PC-3 (cell line): ENCODE data around the gene CFAP53. TPM values are rescaled to one million over a fixed set of nuclear protein-coding genes. Genes with fewer than 3 reads are reported as not detected.

Experiments
- ATAC-seq: fragments of 200-7000 bp; cut with Tn5 transposase; 2 replicates; pipeline ENCODE4 v1.9.1; 2020; ENCODE audit warnings: mild to moderate bottlenecking, moderate library complexity
- BruUV-seq: library from RNA; stranded (reverse); fragments of 400-500 nt; replicated peaks from 2 replicates; lab custom pipeline; 2021; lab: Mats Ljungman, UMichigan
- CTCF ChIA-PET: fragments of 300-600 bp; sonication (Branson Sonifier 250); formaldehyde crosslinking; loops from one replicate; lab custom pipeline; 2022; ENCODE audit warnings: antibody characterized with exemption; lab: Charles Lee
- POLR2A ChIA-PET: fragments of 300-600 bp; sonication (Branson Sonifier 250); formaldehyde crosslinking; loops from one replicate; lab custom pipeline; 2022; ENCODE audit warnings: antibody characterized with exemption; ENCODE audit not compliant: unreplicated experiment; lab: Charles Lee
- DNase-seq: peaks from one replicate; pipeline ENCODE4 v3.0.0-alpha.2; 2015
- H2AFZ ChIP-seq: fragments of 300-600 bp; sonication (generic); 2 replicates; pipeline ENCODE4 v1.6.0; 2016; ENCODE audit warnings: antibody characterized with exemption, low read length
- H3F3A ChIP-seq: fragments of 300-600 bp; sonication (generic); one replicate; pipeline ENCODE4 v1.6.0; 2017; ENCODE audit warnings: antibody characterized with exemption, low read length, control low read depth, mild to moderate bottlenecking; ENCODE audit not compliant: unreplicated experiment
- H3K27ac ChIP-seq: fragments of 300-600 bp; sonication (generic); 2 replicates; pipeline ENCODE4 v1.5.1; 2016; ENCODE audit warnings: mild to moderate bottlenecking, low read length
- H3K27me3 ChIP-seq: fragments of 300-600 bp; sonication (generic); 2 replicates; pipeline ENCODE4 v1.6.1; 2016; ENCODE audit warnings: low read length, mixed read lengths
- H3K36me3 ChIP-seq: fragments of 300-600 bp; sonication (generic); 2 replicates; pipeline ENCODE4 v1.6.1; 2016; ENCODE audit warnings: low read depth, mixed run types, low read length, mixed read lengths
- H3K4me1 ChIP-seq: fragments of 300-600 bp; sonication (generic); 2 replicates; pipeline ENCODE4 v1.5.1; 2016; ENCODE audit warnings: low read length; ENCODE audit not compliant: insufficient read depth
- H3K4me2 ChIP-seq: fragments of 300-600 bp; sonication (generic); 2 replicates; pipeline ENCODE4 v1.6.0; 2016; ENCODE audit warnings: low read length
- H3K4me3 ChIP-seq: fragments of 300-600 bp; sonication (generic); 2 replicates; pipeline ENCODE4 v1.5.1; 2016; ENCODE audit warnings: mild to moderate bottlenecking, low read length, mixed read lengths
- H3K79me2 ChIP-seq: fragments of 300-600 bp; sonication (generic); 2 replicates; pipeline ENCODE4 v1.6.1; 2017; ENCODE audit warnings: low read length, mixed read lengths
- H3K9ac ChIP-seq: fragments of 300-600 bp; sonication (generic); 2 replicates; pipeline ENCODE4 v1.6.0; 2016; ENCODE audit warnings: mild to moderate bottlenecking, low read length
- H3K9me2 ChIP-seq: fragments of 300-600 bp; sonication (generic); replicated peaks from 2 replicates; pipeline ENCODE4 v1.6.1; 2016; ENCODE audit warnings: mixed run types, low read length, mixed read lengths
- H3K9me3 ChIP-seq: fragments of 300-600 bp; sonication (generic); 2 replicates; pipeline ENCODE4 v1.6.1; 2016; ENCODE audit warnings: low read length, mixed read lengths
- H4K20me1 ChIP-seq: fragments of 300-600 bp; sonication (generic); 2 replicates; pipeline ENCODE4 v1.6.1; 2016; ENCODE audit warnings: low read length, mixed read lengths
- CTCF ChIP-seq: fragments of 300-600 bp; sonication (generic); conservative IDR thresholded peaks from 2 replicates; pipeline ENCODE4 v1.5.1; 2017; ENCODE audit warnings: antibody characterized with exemption, low read depth, mild to moderate bottlenecking, low read length
- EZH2 ChIP-seq: fragments of 300-600 bp; sonication (generic); IDR thresholded peaks from one replicate; pipeline ENCODE4 v1.6.1; 2017; ENCODE audit warnings: antibody characterized with exemption, mild to moderate bottlenecking, low read length; ENCODE audit not compliant: unreplicated experiment
- EZH2phosphoT487 ChIP-seq: fragments of 300-600 bp; sonication (generic); IDR thresholded peaks from 2 replicates; pipeline ENCODE4 v1.6.1; 2018; ENCODE audit warnings: mild to moderate bottlenecking, antibody characterized with exemption, low read length, borderline replicate concordance
- intact Hi-C: fragments of 100-400 bp; cut with micrococcal nuclease; formaldehyde crosslinking; loops from 2 replicates; pipeline ENCODE4 v1.9.0; 2023
- total RNA-seq: library from RNA; depleted of rRNA; stranded (reverse); fragments of >200 nt; gene quantifications from 2 replicates; pipeline ENCODE4 v1.2.3, GENCODE V29; 2014

Gene CFAP53
- total RNA-seq, 1 experiment from 2014 or later, result not detected

- Histone ChIP-seq H3K4me2 (no peak overlapping the region), H3K36me3 (no peaks in the 10 kb centered on the region), H3K4me1 (peaks cover 26% of the 10 kb centered on the region; the same call in 1 of the 2 replicates), H3F3A (no peaks in the 10 kb centered on the region), H2AFZ (no peak overlapping the region), H3K27ac (no peak overlapping the region), H3K27me3 (no peaks in the 10 kb centered on the region), H3K9me3 (no peaks in the 10 kb centered on the region), H3K9ac (no peak overlapping the region), H3K79me2 (peaks cover 32% of the 10 kb centered on the region; the same call in 1 of the 2 replicates), H3K9me2 (no peaks in the 10 kb centered on the region), H4K20me1 (no peaks in the 10 kb centered on the region), H3K4me3 (no peak overlapping the region)
- ChIA-PET POLR2A (no interaction called here), CTCF (no interaction called here)
- TF ChIP-seq CTCF (no peak), EZH2phosphoT487 (no peak), EZH2 (no peak)
- BruUV-seq, result no TSS peak
- ATAC-seq (no peak), DNase-seq (no peak)
- intact Hi-C loops, result no loop called here
Observed at GRCh38 chr18:50186385-50186784, 79.9 kb downstream of the CFAP53 start.

GRCh38 chr18:50183556-50183955, 82.7 kb downstream of the CFAP53 start:
- H3K4me3 ChIP-seq, result no peak overlapping the region
- intact Hi-C loops, result no loop called here
- no peak for TF ChIP-seq EZH2phosphoT487
- no peak for TF ChIP-seq CTCF
- TF ChIP-seq EZH2, result no peak
- H3K79me2 ChIP-seq, result 0 out of 2 replicates have a peak, but pooled peaks cover 17% of the 10 kb centered on the region
- H3K9me2 ChIP-seq, result no peaks in the 10 kb centered on the region
- no peaks in the 10 kb centered on the region for H4K20me1 ChIP-seq
- peaks cover 12% of the 10 kb centered on the region; the same call in 1 of the 2 replicates for H3K4me1 ChIP-seq
- no peak overlapping the region for H3K4me2 ChIP-seq
- H2AFZ ChIP-seq, result no peak overlapping the region
- H3K9me3 ChIP-seq, result no peaks in the 10 kb centered on the region
- ATAC-seq (peak; percentile 90), DNase-seq (peak; percentile 68)
- no peaks in the 10 kb centered on the region for H3K36me3 ChIP-seq
- CTCF ChIA-PET, result interaction anchor here (0.5 to 0.6 kb wide), 5 partner anchors 11 to 1355 kb away, joined by 3 to 5 read pairs (median 4); partner anchors contain the start of gene MYO5B
- no peaks in the 10 kb centered on the region for H3K27me3 ChIP-seq
- POLR2A ChIA-PET, result no interaction called here
- H3K9ac ChIP-seq, result no peak overlapping the region
- BruUV-seq, result no TSS peak
- peak overlapping the region; percentile 29; the same call in 1 of the 2 replicates for H3K27ac ChIP-seq
- no peaks in the 10 kb centered on the region for H3F3A ChIP-seq

GRCh38 chr18:50182511-50182910, 83.8 kb downstream of the CFAP53 start:
- H3K4me3 ChIP-seq, result no peak overlapping the region
- H3K27me3 ChIP-seq, result no peaks in the 10 kb centered on the region
- CTCF ChIA-PET, result no interaction called here
- no peaks in the 10 kb centered on the region for H3K9me3 ChIP-seq
- H3K4me1 ChIP-seq, result peaks cover 12% of the 10 kb centered on the region; the same call in 1 of the 2 replicates
- H3K9me2 ChIP-seq, result no peaks in the 10 kb centered on the region
- ATAC-seq (no peak), DNase-seq (no peak)
- intact Hi-C loops, result no loop called here
- no peaks in the 10 kb centered on the region for H3K36me3 ChIP-seq
- POLR2A ChIA-PET, result no interaction called here
- H3K27ac ChIP-seq, result no peak overlapping the region
- H3K79me2 ChIP-seq, result 0 out of 2 replicates have a peak, but pooled peaks cover 17% of the 10 kb centered on the region
- H3K9ac ChIP-seq, result no peak overlapping the region
- TF ChIP-seq EZH2 (no peak), CTCF (no peak), EZH2phosphoT487 (no peak)
- no peak overlapping the region for H3K4me2 ChIP-seq
- H2AFZ ChIP-seq, result no peak overlapping the region
- H3F3A ChIP-seq, result no peaks in the 10 kb centered on the region
- H4K20me1 ChIP-seq, result no peaks in the 10 kb centered on the region
- no TSS peak for BruUV-seq
